ENCODE data around the gene FPR2.
"Not testable (repeated sequence)": the region's sequence is repeated elsewhere in the genome, so short reads cannot be mapped to it uniquely, and the experiment has no call there.

Gene FPR2

GRCh38 chr19:51735759-51736449, 25.1 kb upstream of the FPR2 start:
- Histone ChIP-seq H3K27me3 (no peaks in the 10 kb centered on the region), H3K9me3 (no peaks in the 10 kb centered on the region), H3K36me3 (no peaks in the 10 kb centered on the region), H3K4me1 (ENCODE audit: control insufficient read depth in 1 of 2, insufficient read depth in 1 of 2, low read depth in 1 of 2, low read length in 1 of 2) (peaks cover 86 to 92% of the 10 kb centered on the region in 2 experiments), H3K4me3 (ENCODE audit: low read depth in 1 of 2, low read length in 1 of 2) (peak overlapping the region; percentile 56 to 60), H3K27ac (peak overlapping the region; percentile 95)
- TF ChIP-seq CTCF (IDR thresholded peaks at IDR 0.05), result peak; percentile 59

GRCh38 chr19:51737389-51737788, 23.6 kb upstream of the FPR2 start:
- H3K4me3 ChIP-seq (ENCODE audit: low read depth in 1 of 2, low read length in 1 of 2), result peak overlapping the region in 1 of 2 experiments; percentile 56
- no peaks in the 10 kb centered on the region for H3K9me3 ChIP-seq
- TF ChIP-seq CTCF (IDR thresholded peaks at IDR 0.05), result no peak
- peaks cover 87 to 94% of the 10 kb centered on the region in 2 experiments for H3K4me1 ChIP-seq (ENCODE audit: control insufficient read depth in 1 of 2, insufficient read depth in 1 of 2, low read depth in 1 of 2, low read length in 1 of 2)
- peak overlapping the region; percentile 95 for H3K27ac ChIP-seq
- H3K36me3 ChIP-seq, result peaks cover 10% of the 10 kb centered on the region
- no peaks in the 10 kb centered on the region for H3K27me3 ChIP-seq

GRCh38 chr19:51737924-51738323, 23.1 kb upstream of the FPR2 start:
- Histone ChIP-seq H3K4me1 (ENCODE audit: control insufficient read depth in 1 of 2, insufficient read depth in 1 of 2, low read depth in 1 of 2, low read length in 1 of 2) (peaks cover 92 to 97% of the 10 kb centered on the region in 2 experiments), H3K9me3 (no peaks in the 10 kb centered on the region), H3K27ac (peak overlapping the region; percentile 95), H3K36me3 (peaks cover 15% of the 10 kb centered on the region), H3K4me3 (ENCODE audit: low read depth in 1 of 2, low read length in 1 of 2) (peak overlapping the region in 1 of 2 experiments; percentile 56), H3K27me3 (no peaks in the 10 kb centered on the region)
- TF ChIP-seq CTCF (IDR thresholded peaks at IDR 0.05), result no peak

- Histone ChIP-seq H3K4me1 (ENCODE audit: control insufficient read depth in 1 of 2, insufficient read depth in 1 of 2, low read depth in 1 of 2, low read length in 1 of 2) (peaks cover 98 to 99% of the 10 kb centered on the region in 2 experiments), H3K4me3 (ENCODE audit: low read depth in 1 of 2, low read length in 1 of 2) (peak overlapping the region in 1 of 2 experiments; percentile 56), H3K27ac (peak overlapping the region; percentile 95), H3K36me3 (peaks cover 21% of the 10 kb centered on the region)
- H3K27me3 ChIP-seq, H3K9me3 ChIP-seq: not testable (repeated sequence)
Observed at GRCh38 chr19:51738523-51738922, 22.5 kb upstream of the FPR2 start.

- no peaks in the 10 kb centered on the region for H3K27me3 ChIP-seq
- peaks cover 98% of the 10 kb centered on the region in 2 experiments for H3K4me1 ChIP-seq (ENCODE audit: control insufficient read depth in 1 of 2, insufficient read depth in 1 of 2, low read depth in 1 of 2, low read length in 1 of 2)
- no peaks in the 10 kb centered on the region for H3K9me3 ChIP-seq
- H3K36me3 ChIP-seq, result peaks cover 32% of the 10 kb centered on the region
- peak overlapping the region; percentile 95 for H3K27ac ChIP-seq
- TF ChIP-seq CTCF (IDR thresholded peaks at IDR 0.05), result peak; percentile 55
- H3K4me3 ChIP-seq (ENCODE audit: low read depth in 1 of 2, low read length in 1 of 2), result peak overlapping the region; percentile 23 to 56
Observed at GRCh38 chr19:51739466-51740213, 21.3 kb upstream of the FPR2 start.

GRCh38 chr19:51740356-51740755, 20.6 kb upstream of the FPR2 start:
- H3K9me3 ChIP-seq, result no peaks in the 10 kb centered on the region
- TF ChIP-seq CTCF (IDR thresholded peaks at IDR 0.05), result no peak
- H3K4me3 ChIP-seq (ENCODE audit: low read depth in 1 of 2, low read length in 1 of 2), result peak overlapping the region; percentile 23 to 56
- H3K27me3 ChIP-seq, result no peaks in the 10 kb centered on the region
- peak overlapping the region; percentile 95 for H3K27ac ChIP-seq
- H3K4me1 ChIP-seq (ENCODE audit: control insufficient read depth in 1 of 2, insufficient read depth in 1 of 2, low read depth in 1 of 2, low read length in 1 of 2), result peaks cover 97 to 98% of the 10 kb centered on the region in 2 experiments
- H3K36me3 ChIP-seq, result peaks cover 40% of the 10 kb centered on the region

Measured in neutrophil (primary cell).